Measurements from ENCODE around the gene RAB29.
A peak's percentile ranks its signal among the peaks of the same experiment; 100 is the strongest.

RAB29 gene

DNA sequence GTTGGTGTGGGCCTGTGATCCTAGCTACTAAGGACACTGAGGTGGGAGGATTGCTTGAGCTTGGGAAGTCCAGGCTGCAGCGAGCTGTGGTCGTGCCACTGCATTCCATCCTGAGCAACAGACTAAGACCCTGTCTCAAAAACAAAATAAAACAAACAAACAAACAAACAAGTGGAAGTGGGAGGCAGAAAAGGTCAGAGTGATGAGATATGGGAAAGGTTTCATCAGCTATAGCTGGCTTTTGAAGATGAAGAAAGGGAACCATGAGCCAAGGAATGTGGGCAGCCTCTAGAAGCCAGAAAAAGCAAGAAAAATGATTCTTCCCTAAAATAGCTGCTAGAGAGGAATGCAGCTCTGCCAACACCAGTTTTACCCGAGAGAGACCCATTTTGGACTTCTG, 14.7 kb downstream of the RAB29 start:
- in situ Hi-C loops (cut with MboI; ENCODE audit: low pct_unique_long_range_greater_than_20kb, low sequenced_read_pairs, unreplicated experiment): no loop called here
- TF ChIP-seq, protein P1, sequence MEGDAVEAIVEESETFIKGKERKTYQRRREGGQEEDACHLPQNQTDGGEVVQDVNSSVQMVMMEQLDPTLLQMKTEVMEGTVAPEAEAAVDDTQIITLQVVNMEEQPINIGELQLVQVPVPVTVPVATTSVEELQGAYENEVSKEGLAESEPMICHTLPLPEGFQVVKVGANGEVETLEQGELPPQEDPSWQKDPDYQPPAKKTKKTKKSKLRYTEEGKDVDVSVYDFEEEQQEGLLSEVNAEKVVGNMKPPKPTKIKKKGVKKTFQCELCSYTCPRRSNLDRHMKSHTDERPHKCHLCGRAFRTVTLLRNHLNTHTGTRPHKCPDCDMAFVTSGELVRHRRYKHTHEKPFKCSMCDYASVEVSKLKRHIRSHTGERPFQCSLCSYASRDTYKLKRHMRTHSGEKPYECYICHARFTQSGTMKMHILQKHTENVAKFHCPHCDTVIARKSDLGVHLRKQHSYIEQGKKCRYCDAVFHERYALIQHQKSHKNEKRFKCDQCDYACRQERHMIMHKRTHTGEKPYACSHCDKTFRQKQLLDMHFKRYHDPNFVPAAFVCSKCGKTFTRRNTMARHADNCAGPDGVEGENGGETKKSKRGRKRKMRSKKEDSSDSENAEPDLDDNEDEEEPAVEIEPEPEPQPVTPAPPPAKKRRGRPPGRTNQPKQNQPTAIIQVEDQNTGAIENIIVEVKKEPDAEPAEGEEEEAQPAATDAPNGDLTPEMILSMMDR (IDR thresholded peaks at IDR 0.05; ENCODE audit: extremely low read depth, insufficient read depth, missing control alignments): no peak

DNA sequence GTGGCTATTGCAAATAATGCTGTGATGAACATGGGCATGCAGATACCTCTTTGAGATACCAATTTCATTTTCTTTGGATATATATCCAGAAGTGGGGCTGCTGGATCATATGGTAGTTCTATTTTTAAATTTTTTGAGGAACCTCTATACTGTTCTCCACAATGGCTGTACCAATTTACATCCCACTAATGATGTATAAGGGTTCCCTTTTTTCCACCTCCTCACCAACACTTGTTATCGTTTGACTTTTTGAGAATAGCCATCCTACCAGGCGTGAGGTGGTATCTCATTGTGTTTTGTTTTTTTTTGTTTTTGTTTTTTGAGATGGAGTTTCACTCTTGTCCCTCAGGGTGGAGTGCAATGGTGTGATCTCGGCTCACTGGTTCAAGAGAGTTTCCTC, 18.7 kb downstream of the RAB29 start:
- TF ChIP-seq, protein P1 (IDR thresholded peaks at IDR 0.05; ENCODE audit: extremely low read depth, insufficient read depth, missing control alignments): no peak
- in situ Hi-C loops (cut with MboI; ENCODE audit: low pct_unique_long_range_greater_than_20kb, low sequenced_read_pairs, unreplicated experiment): no loop called here
- DNase-seq (ENCODE audit: low spot score): no peak

More for the DNA sequence above, 14.7 kb downstream of the RAB29 start:
- DNase-seq (ENCODE audit: low spot score): no peak

DNA sequence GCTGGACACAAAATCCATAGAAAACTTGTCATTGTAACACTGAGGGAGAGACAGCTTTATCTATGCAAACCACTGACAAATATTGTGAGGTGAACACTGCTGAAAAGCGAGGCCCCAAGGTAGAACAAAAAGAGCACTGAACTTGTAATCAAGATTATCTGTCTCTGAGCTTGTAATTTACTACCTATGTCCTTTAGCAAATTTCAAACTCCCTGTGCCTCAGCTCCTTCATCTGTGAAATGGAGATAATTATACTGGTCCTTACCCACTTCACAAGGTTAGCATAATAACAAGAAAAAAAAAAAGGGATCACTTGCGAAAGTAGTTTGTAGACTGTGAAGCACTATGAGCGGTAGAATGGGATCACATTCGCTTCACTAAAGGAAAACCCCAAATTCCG, 20.4 kb downstream of the RAB29 start:
- TF ChIP-seq, protein P1 (IDR thresholded peaks at IDR 0.05; ENCODE audit: extremely low read depth, insufficient read depth, missing control alignments): no peak
- in situ Hi-C loops (cut with MboI; ENCODE audit: low pct_unique_long_range_greater_than_20kb, low sequenced_read_pairs, unreplicated experiment): no loop called here
- no peak for DNase-seq (ENCODE audit: low spot score)

DNA sequence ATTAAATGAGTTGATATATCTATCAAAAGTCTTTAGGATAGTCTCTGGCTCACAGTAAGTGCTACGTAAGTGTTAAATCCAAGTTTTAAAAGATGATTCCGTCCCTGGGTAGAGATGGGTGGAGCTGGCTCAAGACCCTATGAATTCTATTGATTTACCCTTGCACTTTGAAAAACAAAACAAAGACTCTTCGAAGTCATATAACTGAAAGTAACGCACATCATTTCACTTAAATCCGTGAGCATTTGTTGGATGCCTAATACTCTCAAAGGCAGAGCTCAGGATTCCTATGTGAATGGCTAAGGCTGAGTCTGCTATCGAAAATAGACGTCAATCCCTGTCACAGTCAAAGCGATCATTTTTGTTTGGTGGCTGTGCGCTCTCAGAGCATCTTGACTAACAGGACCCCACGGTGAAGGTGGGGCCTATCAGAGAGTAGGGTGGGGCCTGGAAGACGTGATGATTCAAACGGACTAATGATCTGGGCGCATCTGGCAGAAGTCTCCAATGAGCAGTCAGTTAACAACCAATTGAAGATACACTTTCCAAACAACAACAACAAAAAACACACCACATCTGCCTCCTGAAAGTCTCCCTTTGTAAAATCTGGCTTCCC, 24.1 kb downstream of the RAB29 start:
- DNase-seq (ENCODE audit: low spot score): no peak
- in situ Hi-C loops (cut with MboI; ENCODE audit: low pct_unique_long_range_greater_than_20kb, low sequenced_read_pairs, unreplicated experiment): no loop called here
- TF ChIP-seq, protein P1 (IDR thresholded peaks at IDR 0.05; ENCODE audit: extremely low read depth, insufficient read depth, missing control alignments): no peak

DNA sequence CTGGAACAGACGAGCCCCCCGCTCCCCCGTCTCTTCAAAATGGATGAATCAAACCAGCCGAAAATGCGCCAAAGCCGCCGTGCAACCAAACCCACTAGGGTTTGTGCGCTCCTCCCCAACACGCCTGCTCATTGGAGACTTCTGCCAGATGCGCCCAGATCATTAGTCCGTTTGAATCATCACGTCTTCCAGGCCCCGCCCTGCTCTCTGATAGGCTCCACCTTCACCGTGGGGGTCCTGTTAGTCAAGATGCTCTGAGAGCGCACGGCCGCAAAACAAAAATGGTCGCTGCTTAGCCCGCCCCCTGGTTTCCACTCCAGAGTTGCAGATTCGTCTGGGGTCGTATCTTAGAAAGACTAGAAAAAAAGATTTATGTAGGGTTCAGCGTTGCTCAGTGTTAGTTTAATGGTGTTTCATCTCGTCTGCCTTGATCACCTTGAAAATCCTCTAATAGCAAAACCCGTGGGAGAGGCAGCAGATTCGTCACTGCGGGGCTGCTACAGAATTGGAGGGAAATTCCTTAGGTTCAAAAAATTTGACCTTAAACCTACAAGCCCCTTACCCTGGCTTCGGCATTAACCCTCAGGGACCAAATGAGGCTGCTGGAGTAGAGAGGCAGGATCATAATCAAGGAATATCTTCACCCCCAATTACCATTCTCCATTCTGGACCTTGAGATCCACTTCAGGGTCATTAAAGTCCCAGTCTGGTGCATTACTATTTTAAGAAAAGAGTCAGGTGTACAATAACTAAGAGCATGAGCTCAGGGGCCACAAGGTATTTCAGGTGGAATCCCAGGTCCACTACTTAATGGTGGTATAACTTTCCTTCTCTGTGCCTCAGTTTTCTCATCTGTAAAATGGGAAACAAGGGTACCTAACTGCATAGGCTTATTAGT, 24.9 kb downstream of the RAB29 start, which contains the start of gene NUCKS1:
NUCKS1 (minus strand) TSS at position 45 of the 898 bp plus-strand sequence. CDS start 209 bp downstream, outside the sequence.
- in situ Hi-C loops (cut with MboI; ENCODE audit: low pct_unique_long_range_greater_than_20kb, low sequenced_read_pairs, unreplicated experiment): no loop called here
- peak; percentile 90 for DNase-seq (ENCODE audit: low spot score)

More for the DNA sequence above, 24.9 kb downstream of the RAB29 start, which contains the start of gene NUCKS1:
- TF ChIP-seq, protein P1 (IDR thresholded peaks at IDR 0.05; ENCODE audit: extremely low read depth, insufficient read depth, missing control alignments): no peak
